NCI-H2107 treated with DMSO at 0.1 percent for 48 hours (cell line): ENCODE data around the gene TTLL10.

Experiments used
- DNase-seq: peaks from one replicate; lab custom pipeline; 2025; ENCODE audit not compliant: unreplicated experiment; lab: John Stamatoyannopoulos, UW

The TTLL10 gene

DNA sequence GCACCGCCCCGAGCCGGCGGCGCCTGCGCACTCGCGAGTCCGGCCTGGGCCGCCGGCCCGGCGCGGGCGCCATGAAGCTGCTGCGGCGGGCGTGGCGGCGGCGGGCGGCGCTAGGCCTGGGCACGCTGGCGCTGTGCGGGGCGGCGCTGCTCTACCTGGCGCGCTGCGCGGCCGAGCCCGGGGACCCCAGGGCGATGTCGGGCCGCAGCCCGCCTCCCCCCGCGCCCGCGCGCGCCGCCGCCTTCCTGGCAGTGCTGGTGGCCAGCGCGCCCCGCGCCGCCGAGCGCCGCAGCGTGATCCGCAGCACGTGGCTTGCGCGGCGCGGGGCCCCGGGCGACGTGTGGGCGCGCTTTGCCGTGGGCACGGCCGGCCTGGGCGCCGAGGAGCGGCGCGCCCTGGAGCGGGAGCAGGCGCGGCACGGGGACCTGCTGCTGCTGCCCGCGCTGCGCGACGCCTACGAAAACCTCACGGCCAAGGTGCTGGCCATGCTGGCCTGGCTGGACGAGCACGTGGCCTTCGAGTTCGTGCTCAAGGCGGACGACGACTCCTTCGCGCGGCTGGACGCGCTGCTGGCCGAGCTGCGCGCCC, 58.6 kb downstream of the TTLL10 start, which contains the start of gene B3GALT6:
B3GALT6 (plus strand) TSS at position 30 of the 588 bp plus-strand sequence; CDS start at position 72, 42 bp downstream.
- no peak for DNase-seq

DNA sequence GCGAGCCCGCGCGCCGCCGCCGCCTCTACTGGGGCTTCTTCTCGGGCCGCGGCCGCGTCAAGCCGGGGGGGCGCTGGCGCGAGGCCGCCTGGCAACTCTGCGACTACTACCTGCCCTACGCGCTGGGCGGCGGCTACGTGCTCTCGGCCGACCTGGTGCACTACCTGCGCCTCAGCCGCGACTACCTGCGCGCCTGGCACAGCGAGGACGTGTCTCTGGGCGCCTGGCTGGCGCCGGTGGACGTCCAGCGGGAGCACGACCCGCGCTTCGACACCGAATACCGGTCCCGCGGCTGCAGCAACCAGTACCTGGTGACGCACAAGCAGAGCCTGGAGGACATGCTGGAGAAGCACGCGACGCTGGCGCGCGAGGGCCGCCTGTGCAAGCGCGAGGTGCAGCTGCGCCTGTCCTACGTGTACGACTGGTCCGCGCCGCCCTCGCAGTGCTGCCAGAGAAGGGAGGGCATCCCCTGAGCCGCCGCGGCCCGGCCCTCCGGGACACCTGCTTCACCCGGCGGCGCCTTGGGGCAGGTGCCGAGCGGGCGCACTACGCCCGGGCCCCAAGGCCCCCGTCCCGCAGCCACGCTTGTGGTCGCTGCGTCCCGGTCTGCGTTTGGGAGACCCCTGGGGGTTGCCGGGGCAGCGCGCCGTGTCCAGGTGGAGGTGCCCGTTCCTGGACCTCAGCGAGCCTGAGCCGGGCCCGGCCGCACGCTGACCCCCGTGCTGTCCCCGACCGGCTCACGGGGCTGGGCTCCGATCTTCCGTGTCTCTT, 59.3 kb downstream of the TTLL10 start:
- no peak for DNase-seq

DNA sequence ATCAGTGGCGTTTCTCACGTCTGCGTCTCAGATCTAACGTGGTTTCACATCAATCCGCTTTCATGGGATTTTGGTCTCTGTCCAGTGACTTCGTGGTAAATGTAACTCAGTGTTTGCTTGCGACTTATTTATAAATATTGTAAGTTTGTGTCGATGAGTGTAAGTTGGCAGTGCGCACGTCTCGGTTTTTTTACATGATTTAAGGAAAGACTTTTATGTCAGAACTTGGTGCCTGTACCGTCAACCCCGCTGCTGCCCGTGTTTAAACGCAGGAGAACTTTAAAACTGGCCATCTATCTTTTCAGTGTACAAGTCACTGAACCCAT, 59.9 kb downstream of the TTLL10 start:
- no peak for DNase-seq

DNA sequence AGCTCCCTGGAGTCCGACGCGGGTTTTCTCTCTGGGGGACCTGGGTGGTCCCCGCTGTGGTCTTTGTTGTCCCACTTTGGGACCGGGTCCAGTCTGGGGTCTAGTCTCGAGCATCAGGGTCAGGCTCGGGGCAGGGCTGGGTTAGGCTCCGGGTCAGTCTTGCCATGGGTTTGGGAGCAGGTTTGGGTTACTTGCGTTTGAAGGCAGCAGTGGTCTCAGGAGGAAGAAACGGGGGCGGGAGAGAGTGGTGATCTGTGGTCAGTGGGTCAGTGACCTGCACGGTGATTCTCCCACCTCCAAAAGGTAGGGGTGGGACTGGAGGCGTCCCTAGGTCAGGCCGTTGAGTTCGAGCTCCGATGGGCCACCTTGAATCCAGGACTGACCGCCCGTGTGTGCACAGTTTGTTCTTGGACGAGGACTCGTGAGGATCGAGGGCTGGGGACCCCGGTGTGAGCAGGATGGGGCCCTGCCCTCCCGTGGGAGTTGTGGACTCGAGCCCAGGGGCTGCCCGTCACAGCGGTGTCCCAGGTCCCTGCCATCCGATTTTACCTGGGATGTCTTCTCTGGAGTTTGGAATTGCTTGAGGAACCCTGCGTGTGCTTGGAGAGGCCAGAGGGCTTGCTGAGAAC, 60.6 kb downstream of the TTLL10 start:
- DNase-seq: no peak

DNA sequence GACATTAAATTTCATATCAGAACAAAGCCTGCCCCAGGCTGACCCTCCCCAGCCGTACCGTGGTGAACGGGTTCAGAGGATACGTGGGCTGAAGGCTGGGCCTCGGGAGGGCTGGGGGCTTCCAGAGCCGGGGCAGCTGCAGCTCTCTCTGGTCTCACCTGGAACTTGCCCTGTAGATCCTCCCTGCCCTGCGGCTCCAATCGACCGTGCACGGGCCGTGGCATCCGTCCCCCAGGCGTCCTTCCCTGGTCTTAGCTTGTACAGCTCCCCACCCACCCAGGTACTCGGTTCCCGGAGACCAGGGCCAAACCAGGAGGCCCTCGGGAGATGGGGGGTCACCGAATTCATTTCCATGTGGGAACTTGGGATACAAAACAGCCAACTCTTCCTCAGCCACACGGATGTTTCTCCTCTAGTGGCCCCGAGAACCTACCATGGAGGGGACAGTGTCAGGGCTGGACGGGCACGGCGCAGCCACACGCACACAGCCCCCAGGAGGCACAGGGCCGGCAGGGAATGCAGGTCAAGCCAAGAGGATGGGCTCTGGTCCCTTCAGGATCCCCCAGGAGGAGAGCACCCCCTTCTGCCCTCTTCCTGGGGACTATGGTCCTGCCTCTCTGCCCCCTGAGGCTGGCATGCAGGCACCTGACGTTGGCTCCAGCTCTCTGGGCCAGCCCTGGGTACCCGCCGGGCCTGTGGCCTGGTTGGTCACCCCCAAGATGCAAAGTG, 61.5 kb downstream of the TTLL10 start:
- DNase-seq: no peak

DNA sequence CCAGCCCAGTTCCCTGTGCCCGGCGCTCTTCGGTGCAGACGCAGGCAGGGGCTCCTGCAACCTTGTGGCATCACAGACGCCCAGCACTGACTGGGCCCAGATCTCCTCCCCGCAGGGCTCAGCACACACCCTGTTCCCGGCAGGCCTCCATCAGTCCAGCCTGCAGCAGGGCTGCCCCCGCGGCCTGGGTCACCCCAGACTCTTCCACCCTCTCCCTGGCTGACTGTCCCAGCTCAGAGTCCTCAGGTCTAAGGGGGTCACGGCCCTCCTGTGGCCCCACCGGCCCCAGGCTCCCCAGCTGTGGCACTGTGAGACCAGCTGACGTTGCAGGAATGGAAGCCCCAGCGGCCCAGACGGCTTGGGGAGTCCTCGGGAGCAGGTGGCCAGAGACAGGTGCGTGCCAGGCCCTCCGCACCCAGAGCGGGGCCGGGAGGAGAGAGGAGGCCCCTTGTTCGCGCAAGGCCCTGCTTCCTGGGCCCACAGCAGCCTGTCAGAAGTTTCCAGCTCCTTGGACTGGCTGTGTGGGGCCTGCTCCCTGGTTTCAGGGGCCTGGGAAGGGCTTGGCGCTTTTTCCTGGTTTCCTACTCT, 62.6 kb downstream of the TTLL10 start:
- DNase-seq: no peak

DNA sequence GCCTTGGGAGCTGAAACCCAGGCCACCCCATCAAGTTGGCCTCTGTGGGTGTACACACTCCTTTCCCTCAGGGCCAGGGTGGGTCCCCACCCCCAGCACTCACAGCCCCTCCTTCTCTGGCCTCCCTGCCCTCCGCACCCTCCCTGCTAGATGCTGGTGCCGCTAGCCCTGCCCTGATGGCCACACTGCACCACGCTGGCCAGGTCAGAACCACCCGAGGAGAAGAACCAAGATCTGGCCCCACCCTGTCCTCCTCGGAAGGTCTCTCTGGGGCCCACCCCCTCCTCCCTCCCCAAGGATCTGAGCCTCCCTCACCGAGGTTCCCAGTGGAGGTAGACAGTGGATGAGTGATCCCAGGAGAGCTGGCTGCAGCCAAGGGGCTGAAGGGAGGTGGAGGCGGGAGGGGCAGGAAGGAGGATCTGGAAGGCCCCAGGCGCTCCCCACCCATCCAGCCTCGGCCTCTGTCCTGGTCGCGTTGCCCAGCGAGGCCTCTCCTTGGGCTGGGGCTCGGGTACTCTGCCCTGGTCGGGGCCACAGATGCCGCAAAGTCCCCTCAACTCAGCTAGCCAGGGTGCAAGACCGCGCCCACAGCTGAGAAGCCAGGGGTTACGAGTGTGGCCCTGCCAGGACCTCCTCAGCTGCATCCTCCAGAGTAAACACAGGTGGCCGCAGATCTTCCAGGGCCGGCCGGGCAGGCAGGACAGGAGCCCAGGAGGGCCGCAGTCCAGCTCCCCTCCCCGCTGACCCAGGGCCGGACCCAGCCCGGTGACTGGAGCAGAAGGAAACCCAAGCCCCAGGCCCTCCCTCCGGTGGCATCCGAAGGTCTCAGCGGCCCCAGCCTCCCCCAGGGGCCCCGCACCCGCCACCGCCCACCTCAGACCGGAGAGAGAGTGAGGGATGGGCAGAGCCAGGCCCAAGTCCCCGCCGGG, 63.5 kb downstream of the TTLL10 start:
- no peak for DNase-seq

DNA sequence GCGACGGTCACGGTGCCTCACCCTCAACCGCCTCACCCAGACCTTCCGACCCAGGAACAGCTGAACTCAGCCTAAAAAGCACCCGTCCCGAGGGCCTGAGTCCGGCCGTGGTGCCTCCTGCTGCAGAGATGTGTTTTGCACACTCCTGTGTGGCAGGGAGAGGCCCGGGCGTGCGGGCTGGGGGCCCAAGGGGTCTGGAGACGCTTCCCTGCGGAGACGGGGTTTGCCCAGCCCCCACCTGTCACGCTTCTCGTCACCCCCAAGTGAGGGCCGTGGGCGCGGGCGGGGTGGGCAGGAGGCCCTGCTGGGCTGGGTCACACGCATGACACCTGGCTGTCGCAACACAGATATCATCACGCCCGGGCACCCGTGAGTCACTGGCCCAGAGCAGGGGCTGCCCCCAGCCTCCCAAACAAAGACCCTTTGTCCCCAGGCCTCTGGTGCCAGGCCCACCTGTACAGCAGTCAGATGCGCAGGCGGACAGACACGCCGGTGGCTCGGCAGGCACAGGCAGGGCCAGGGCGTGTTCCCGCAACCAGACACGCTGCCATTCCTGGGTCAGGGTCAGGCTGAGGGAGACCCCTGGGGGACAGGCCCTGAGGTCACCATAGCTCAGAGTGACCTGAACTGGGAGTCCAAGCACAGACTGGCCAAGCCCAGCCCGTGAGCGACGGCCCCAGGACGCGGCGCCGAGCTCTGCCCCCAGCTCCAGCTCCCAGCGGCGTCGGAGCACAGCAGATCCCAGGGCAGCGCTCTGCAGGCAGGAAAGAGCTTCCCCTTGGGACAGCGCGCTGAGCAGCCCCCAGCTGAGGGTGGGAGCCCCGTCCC, 64.4 kb downstream of the TTLL10 start:
- no peak for DNase-seq

DNA sequence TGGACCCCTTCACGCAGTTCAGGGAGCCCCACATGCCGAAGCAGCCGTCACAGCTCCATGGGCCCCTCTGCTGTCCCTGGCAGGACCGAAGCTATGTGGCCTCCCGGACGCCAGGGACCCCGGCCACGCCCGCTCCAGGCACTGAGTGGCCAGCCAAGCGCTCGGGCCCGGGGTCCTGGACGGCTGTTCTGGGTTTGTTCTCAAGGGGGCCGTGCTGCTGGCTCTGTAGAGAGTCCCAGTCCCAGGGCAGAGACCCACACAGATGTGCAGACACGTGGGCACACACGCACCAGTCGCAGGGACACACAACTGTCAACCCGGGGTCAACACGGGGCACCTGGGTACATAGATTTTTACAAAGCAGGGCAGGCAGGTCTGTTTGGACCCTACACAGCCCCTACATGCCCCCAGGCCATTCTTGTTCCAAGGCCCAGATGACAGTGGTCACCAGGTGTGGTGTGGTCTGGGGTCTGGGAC, 65.1 kb downstream of the TTLL10 start:
- no peak for DNase-seq

DNA sequence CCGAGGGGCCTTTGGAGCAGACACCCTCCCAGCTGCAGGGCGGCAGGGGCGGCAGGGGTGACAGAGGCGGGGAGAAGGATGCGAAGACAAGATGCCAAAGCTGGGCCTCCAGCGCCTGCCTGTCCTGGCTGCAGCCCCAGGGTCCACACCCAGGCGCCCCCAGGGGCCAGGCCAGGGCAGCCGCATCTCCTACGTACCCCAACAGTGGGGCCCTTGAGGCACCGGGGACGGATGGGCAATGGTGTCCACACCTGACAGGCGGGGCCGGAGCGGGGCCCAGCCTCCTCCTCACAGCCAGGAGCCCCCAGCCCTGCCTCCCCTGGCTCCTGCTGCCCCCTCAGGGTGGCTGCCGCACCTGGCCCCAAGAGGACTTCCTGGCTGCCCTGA, 65.5 kb downstream of the TTLL10 start:
- DNase-seq: no peak

DNA sequence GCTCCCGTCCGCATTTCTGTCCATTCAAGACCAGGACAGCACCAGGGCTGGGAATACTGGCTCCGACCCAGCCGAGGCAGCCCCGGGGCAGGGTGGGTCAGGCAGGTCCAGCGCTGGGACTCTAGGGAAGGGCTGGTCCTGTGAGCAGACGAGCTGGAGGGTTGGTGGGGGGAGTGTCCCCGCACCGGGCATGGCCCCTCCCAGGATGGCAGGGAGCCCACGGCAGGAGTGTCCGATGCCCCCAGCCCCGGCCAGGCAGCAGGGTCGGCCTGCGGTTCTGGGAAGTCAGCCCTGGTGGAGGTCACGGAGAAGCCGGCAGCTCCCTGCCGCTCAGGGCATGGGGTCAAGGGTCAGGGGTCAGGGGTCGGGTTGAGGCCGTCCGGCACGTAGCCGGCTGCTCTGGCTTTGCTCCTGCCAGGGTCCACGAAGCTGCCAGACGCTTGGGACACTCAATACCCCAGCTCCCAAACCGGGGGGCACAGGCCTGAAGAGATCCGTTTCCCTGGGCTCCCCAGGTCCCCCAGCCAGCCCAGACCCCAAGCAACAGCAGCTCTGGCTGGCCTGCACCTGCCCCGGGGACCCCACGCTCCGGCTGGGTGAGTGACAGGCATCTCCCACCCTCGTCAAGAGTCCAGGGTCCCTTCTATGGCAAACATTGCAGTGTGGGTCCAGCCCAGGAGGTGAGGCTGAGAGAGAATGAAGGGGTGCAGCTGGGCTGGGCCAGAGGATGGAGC, 66.1 kb downstream of the TTLL10 start:
- DNase-seq: no peak

DNA sequence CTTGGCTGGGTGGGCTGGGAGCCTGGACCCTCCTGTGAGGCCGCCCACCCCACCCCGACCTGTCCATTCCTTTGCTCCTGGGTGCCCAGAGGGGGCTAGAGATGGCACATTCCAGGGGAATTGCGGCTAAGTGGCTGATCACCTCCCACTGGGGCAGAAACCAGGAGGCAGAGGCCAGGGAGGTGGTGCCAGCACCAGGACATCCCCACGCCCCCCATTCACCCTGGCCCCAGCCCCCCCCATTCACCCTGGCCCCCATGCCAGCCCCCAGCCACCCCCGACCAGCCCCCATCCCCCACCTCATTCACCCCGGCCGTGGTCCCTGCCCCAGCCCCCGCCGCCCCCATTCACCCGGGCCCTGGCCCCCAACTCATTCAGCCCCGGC, 66.7 kb downstream of the TTLL10 start:
- DNase-seq: no peak

DNA sequence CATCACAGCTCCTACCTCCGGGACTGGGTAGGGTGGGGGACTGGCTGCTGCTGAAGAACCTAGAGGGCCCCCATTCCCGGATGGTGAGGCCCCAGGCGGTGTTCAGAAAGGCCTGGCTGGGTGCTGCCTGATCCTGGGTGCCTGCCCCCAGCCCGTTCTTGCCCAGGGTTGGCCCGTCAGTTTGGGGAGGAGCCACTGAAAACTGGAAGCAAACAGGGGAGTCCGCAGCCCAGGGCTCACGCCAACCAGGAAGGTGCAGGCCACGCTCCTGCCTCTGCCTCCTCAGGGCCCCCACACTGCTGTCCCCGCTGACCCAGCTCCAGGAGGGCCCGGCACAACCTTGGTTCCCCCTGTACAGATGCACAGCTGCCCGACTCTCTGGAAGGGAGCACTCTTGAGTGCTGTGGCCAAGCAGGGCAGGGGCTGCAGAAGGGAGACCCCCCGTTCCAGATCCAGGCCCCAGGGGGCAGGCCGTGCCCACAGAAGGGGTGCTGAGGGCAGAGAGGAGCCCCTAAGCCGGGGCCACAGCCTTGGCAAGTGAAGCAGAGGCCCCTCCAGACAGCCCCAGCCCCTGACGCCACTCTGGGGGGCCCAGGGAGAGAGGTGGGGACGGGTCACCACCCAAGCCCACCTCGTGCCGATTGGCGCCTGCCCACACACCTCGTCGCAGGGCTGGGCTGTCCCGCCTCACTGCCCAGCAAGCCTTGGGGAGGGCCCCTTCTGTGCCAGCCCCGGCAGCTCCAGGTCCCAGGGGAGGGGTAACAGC, 67.3 kb downstream of the TTLL10 start:
- DNase-seq: no peak

DNA sequence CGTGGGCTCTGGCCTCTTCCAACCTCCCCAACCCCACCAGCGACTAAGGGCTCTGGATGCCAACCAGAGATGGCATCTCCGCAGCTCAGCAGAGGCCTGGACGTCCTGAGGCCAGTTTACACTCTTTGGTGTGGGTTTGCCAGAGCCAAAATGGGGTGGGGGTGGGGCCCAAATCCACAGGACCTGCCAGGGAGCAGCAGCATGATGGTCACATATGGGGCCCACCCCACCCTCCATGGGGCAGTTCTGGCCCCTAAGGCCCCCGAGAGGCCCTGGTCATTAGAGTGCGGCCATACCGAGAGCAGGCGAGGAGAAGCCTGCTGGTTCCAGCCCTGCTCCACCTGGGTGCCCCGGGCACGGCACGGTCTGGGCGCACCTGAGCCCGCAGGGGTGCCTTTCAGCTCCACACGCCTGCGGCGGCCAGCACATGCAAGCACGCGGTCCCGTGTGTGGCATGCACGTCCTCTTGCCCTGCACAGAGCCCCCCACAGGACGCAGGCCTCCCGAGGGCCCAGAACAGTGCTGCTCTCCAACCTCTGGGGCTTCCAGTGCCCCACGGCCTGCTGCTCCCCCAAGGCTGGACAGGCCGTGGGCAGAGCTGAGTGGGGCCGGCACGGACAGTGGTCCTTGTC, 68.0 kb downstream of the TTLL10 start:
- DNase-seq: no peak

DNA sequence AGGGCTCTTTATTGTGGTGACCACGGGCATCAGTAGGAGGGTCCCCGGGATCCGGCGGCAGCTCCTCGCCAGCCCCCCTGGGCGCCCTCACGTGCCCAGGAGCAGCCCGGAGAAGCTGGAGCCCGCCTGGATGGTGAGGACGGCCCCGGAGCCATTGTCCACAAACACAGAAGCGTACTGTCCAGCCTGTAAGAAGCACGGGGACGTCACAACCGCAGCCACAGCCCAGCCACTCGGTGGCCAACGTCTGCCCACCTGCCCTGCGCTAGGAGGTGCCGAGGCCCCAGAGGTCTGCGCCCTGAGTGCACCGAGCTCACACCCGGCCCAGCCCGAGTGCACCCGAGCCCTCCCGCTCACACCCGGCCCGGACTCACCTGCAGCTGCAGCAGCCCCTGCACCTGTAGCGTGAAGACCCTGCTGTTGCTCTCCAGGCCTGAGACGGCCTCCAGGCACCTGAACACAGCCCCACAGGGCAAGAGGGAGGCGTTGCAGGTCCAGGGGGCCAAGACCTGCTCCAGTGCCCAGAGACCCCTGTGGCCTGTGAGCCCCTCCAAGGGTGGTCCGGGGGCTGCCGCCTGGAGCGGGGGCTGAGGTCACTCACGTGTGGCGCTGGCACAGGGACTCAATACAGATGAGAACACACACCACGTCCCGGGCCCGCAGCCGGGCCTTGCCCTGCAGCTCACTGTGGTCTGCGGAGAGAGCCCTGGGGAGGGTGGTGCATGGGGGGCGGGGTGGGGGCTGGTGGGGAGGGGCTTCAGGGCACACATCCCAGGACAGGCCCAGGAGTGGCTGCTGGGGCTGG, 69.0 kb downstream of the TTLL10 start:
- no peak for DNase-seq

DNA sequence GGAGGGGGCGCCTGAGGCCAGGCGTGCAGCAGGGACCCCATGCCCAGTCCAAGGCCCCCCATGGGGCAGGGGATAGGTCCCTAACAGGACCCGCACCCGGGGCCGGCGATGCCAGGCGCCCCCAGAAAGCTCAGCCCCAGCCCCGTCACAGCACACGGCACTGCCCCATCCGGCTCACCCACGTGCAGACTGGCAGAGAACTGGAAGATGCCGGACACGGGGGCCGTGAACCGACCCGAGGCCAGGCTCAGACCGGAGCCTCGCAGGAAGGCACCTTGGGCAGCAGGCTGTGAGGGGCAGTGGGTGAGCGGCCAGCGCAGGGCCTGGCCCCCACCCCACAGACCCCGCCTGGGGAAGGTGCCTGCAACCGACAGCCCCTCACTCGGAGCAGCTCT, 69.6 kb downstream of the TTLL10 start:
- no peak for DNase-seq

DNA sequence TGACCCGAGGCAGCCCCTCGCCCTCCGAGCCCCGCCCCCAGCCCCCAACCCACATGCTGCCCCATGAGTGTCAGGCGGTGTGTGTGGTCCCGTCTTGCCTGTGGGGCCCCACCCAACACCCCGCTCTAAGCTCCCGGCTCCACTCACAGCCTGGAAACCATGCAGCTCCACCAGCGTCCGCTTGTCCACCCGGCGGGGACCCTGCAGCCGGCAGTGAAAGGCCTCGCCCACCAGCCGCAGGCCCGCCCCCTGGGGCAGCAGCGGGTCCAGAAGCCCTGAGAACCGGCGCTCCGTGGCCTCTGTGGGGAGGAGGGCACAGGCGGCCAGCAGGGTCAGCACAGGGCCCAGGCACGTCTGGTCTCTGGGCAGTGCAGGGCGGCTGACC, 70.1 kb downstream of the TTLL10 start:
- DNase-seq: no peak
